ACC112 (cell line): ENCODE measurements around the gene IQCC.
"Not testable (repeated sequence)": the region's sequence is repeated elsewhere in the genome, so short reads cannot be mapped to it uniquely, and the experiment has no call there.

Source experiments
- H2AFZ ChIP-seq: fragments of 200-600 bp; sonication (generic); one replicate; pipeline ENCODE4 v1.6.0; 2017; ENCODE audit warnings: antibody characterized with exemption, low read length; ENCODE audit not compliant: unreplicated experiment
- H3K27ac ChIP-seq: fragments of 200-600 bp; sonication (generic); 2 replicates; pipeline ENCODE4 v1.5.1; 2014; ENCODE audit warnings: low read depth, mild to moderate bottlenecking, antibody characterized with exemption, low read length, moderate library complexity
- H3K27me3 ChIP-seq: fragments of 200-600 bp; sonication (generic); 2 replicates; pipeline ENCODE4 v1.6.1; 2014; ENCODE audit warnings: mild to moderate bottlenecking, antibody characterized with exemption, low read length, moderate library complexity, mixed read lengths; ENCODE audit not compliant: insufficient read depth
- H3K36me3 ChIP-seq: fragments of 200-600 bp; sonication (generic); 2 replicates; pipeline ENCODE4 v1.6.1; 2016; ENCODE audit warnings: mild to moderate bottlenecking, antibody characterized with exemption, low read length, moderate library complexity, mixed read lengths; ENCODE audit not compliant: insufficient read depth
- H3K4me1 ChIP-seq: fragments of 200-600 bp; sonication (generic); one replicate; pipeline ENCODE4 v1.6.1; 2016; ENCODE audit warnings: low read length, mixed read lengths; ENCODE audit not compliant: insufficient read depth, unreplicated experiment, control insufficient read depth
- H3K4me3 ChIP-seq: fragments of 200-600 bp; sonication (generic); 2 replicates; pipeline ENCODE4 v1.5.1; 2014; ENCODE audit warnings: mild to moderate bottlenecking, low read depth, low read length
- H3K79me2 ChIP-seq: fragments of 200-600 bp; sonication (generic); one replicate; pipeline ENCODE4 v1.6.0; 2016; ENCODE audit warnings: low read length; ENCODE audit not compliant: control insufficient read depth, unreplicated experiment, insufficient read depth

IQCC gene

DNA sequence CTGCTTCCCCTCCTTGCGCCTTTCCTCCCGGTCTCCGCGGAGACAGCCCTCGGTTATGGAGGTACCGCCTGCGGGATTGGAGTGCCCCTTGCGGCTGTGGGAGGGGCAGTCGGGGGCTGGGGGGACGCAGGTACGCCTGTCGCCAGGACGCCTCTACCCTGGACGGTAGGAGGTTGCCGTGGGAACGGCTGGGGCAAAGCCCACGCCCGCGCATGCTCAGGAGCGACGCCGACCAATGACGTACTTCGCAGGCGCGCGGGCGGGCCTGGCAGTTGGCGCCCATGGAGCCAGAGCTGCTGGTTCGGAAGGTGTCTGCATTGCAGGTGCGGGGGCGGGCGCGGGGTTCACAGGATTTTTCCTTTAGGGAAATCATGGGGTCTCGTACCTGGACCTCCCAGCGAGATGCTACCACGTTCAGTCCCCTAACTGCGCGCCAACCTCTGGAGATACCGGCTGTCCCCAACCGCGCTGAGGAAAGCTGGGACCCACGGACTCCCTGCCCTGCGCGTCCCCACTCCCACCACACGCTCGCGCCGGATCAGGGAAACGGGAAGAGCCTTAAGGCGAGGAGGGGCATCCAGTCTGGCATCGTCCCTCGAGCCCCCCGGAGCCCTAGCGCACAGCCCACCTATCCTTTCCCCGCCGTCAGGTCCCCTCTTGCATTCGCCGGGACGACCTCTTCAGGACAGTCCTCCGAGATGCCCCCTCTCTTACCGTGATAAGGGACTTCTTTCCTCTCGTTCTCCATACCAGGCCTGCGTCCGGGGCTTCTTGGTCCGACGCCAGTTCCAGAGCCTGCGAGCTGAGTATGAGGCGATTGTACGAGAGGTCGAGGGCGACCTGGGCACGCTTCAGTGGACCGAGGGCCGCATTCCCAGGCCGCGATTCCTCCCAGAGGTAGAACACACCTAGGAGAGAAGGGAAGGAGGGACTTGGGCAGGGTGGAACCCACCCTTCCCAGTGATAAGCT is at the start of gene IQCC:
Gene IQCC (plus strand): TSS at position 271 of the 970 bp plus-strand sequence. CDS start 11 bp downstream, at position 282.
- H2AFZ ChIP-seq, result peak within 1 kb of the TSS; percentile 69
- H3K36me3 ChIP-seq, result no peaks in the 10 kb centered on the region
- H3K4me1 ChIP-seq, result peaks cover 18% of the 10 kb centered on the region
- H3K4me3 ChIP-seq, result peak within 1 kb of the TSS; percentile 82
- no peaks in the 10 kb centered on the region for H3K27me3 ChIP-seq
- no peak within 1 kb of the TSS for H3K27ac ChIP-seq
- no peaks in the 10 kb centered on the region for H3K79me2 ChIP-seq

DNA sequence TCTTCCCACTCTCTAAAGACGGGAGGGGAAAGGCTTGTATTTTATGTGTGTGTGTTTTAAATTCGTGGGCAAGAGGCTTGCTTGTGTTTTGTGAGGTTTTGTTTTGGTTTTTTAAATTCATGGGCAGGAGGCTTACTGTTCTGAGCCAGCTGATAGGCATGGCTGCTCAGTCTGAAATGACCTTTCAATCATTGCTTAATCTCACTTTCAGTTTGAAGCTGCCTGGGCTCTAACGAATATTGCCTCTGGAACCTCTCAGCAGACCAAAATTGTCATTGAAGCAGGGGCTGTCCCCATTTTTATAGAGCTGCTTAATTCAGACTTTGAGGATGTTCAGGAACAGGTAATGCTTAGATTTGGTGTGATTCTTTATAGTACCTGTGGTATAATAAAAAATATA is 46.3 kb upstream of the IQCC start:
- Histone ChIP-seq H3K79me2 (no peaks in the 10 kb centered on the region), H3K27ac (no peak overlapping the region), H3K27me3 (no peaks in the 10 kb centered on the region), H3K4me1 (no peaks in the 10 kb centered on the region), H2AFZ (no peak overlapping the region), H3K4me3 (no peak overlapping the region), H3K36me3 (peaks cover 35% of the 10 kb centered on the region)

- H3K27ac ChIP-seq, result no peak overlapping the region
- no peaks in the 10 kb centered on the region for H3K79me2 ChIP-seq
- H3K27me3 ChIP-seq, result no peaks in the 10 kb centered on the region
- H3K4me3 ChIP-seq, result no peak overlapping the region
- no peaks in the 10 kb centered on the region for H3K4me1 ChIP-seq
- no peak overlapping the region for H2AFZ ChIP-seq
- peaks cover 26% of the 10 kb centered on the region; the same call in 1 of the 2 replicates for H3K36me3 ChIP-seq
These were observed 42.1 kb upstream of the IQCC start for GRCh38 chr1:32163405-32163804.

- H3K27me3 ChIP-seq, H3K79me2 ChIP-seq, H3K27ac ChIP-seq, H2AFZ ChIP-seq, H3K4me1 ChIP-seq, H3K4me3 ChIP-seq: not testable (repeated sequence)
- H3K36me3 ChIP-seq, result peaks cover 35% of the 10 kb centered on the region
These were observed 39.8 kb upstream of the IQCC start for GRCh38 chr1:32165633-32166032.

GRCh38 chr1:32170991-32171390 is 34.5 kb upstream of the IQCC start:
- Histone ChIP-seq H3K36me3 (peaks cover 26% of the 10 kb centered on the region), H3K27ac (no peak overlapping the region), H3K4me3 (no peak overlapping the region), H3K4me1 (peaks cover 13% of the 10 kb centered on the region), H3K27me3 (no peaks in the 10 kb centered on the region), H3K79me2 (no peaks in the 10 kb centered on the region), H2AFZ (no peak overlapping the region)

GRCh38 chr1:32172621-32173245 is 32.7 kb upstream of the IQCC start:
- no peak overlapping the region for H3K4me3 ChIP-seq
- H3K4me1 ChIP-seq, result peaks cover 13% of the 10 kb centered on the region
- no peak overlapping the region for H3K27ac ChIP-seq
- no peaks in the 10 kb centered on the region for H3K27me3 ChIP-seq
- no peaks in the 10 kb centered on the region for H3K79me2 ChIP-seq
- no peak overlapping the region for H2AFZ ChIP-seq
- peaks cover 21% of the 10 kb centered on the region for H3K36me3 ChIP-seq

DNA sequence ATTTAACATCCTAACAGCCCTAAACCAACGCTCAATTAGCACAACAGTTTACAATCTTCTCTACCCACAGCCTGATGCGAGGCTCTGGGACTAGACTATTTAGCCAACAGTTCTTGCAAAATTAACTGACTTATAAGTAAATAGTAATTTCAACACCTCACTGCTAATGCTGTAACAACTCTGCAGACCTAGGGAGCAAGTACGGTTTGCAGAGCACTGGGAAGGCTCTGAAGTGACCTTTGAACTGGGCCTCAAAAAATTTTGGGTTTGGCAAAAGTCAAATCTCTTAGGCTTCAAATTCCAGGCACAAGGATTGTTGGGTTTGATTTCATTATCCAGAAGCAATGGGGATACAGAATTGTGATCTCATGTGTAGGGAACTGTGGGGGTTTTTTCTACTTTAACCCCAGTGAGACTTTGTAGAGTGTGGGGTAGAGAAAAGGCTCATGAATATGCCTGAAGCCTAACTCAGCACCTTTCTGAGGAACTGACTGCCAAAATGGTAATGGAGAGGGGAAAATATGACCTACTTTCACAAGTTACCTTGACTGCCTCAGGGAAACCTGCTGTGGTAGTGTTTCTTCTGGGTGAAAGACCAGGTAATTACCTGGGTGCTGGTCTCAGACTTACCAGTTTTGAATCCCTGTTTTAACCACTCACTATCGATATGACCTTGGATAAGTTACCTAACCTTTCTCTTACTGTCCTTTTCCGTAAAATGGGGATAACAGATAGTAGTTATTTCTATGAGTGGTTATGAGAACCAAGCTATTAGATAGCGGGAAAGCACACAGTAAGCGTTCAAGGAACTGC is 26.9 kb upstream of the IQCC start:
- Histone ChIP-seq H2AFZ (peak overlapping the region; percentile 98), H3K27ac (peak overlapping the region; percentile 91), H3K79me2 (peaks cover 31% of the 10 kb centered on the region), H3K27me3 (no peaks in the 10 kb centered on the region), H3K36me3 (0 out of 2 replicates have a peak, but pooled peaks cover 1% of the 10 kb centered on the region), H3K4me3 (peak overlapping the region; percentile 90), H3K4me1 (peaks cover 16% of the 10 kb centered on the region)

DNA sequence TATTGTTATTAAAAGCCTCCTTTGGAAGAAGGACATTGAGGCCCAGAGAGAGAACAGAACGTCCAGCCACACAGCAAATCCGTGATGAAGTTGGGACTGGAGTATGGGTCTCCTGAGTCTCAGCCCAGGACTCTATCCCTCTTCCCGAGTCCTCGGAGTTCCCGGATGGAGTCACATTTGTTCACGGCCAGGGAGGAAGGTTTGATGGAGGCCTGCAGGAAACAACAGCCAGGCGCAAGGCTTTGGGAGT is 26.4 kb upstream of the IQCC start:
- Histone ChIP-seq H3K4me3 (peak overlapping the region; percentile 90), H3K4me1 (peaks cover 20% of the 10 kb centered on the region), H3K27ac (peak overlapping the region; percentile 91), H2AFZ (peak overlapping the region; percentile 98), H3K27me3 (no peaks in the 10 kb centered on the region), H3K36me3 (peaks cover 3% of the 10 kb centered on the region), H3K79me2 (peaks cover 36% of the 10 kb centered on the region)

- Histone ChIP-seq H2AFZ (peak within 1 kb of the TSS; percentile 98), H3K27ac (peak within 1 kb of the TSS; percentile 91), H3K27me3 (no peaks in the 10 kb centered on the region), H3K4me3 (peak within 1 kb of the TSS; percentile 90), H3K36me3 (peaks cover 8% of the 10 kb centered on the region), H3K4me1 (peaks cover 25% of the 10 kb centered on the region), H3K79me2 (peaks cover 41% of the 10 kb centered on the region)
These were observed 25.9 kb upstream of the IQCC start, which contains the start of gene TXLNA for GRCh38 chr1:32179443-32180185. Gene TXLNA, plus strand, starts transcription at chr1:32179675. Its CDS starts 671 bp downstream, at chr1:32180346.
